GM18498 (cell line): ENCODE data around the gene ADCY10.
"Not testable (repeated sequence)": the region's sequence is repeated elsewhere in the genome, so short reads cannot be mapped to it uniquely, and the experiment has no call there.

ENCODE experiments used
- ATAC-seq: cut with Tn5 transposase; IDR thresholded peaks from one replicate; pipeline ENCODE4 v1.9.1; 2021; ENCODE audit warnings: mild to moderate bottlenecking, moderate library complexity; ENCODE audit not compliant: unreplicated experiment

The ADCY10 gene, protein sequence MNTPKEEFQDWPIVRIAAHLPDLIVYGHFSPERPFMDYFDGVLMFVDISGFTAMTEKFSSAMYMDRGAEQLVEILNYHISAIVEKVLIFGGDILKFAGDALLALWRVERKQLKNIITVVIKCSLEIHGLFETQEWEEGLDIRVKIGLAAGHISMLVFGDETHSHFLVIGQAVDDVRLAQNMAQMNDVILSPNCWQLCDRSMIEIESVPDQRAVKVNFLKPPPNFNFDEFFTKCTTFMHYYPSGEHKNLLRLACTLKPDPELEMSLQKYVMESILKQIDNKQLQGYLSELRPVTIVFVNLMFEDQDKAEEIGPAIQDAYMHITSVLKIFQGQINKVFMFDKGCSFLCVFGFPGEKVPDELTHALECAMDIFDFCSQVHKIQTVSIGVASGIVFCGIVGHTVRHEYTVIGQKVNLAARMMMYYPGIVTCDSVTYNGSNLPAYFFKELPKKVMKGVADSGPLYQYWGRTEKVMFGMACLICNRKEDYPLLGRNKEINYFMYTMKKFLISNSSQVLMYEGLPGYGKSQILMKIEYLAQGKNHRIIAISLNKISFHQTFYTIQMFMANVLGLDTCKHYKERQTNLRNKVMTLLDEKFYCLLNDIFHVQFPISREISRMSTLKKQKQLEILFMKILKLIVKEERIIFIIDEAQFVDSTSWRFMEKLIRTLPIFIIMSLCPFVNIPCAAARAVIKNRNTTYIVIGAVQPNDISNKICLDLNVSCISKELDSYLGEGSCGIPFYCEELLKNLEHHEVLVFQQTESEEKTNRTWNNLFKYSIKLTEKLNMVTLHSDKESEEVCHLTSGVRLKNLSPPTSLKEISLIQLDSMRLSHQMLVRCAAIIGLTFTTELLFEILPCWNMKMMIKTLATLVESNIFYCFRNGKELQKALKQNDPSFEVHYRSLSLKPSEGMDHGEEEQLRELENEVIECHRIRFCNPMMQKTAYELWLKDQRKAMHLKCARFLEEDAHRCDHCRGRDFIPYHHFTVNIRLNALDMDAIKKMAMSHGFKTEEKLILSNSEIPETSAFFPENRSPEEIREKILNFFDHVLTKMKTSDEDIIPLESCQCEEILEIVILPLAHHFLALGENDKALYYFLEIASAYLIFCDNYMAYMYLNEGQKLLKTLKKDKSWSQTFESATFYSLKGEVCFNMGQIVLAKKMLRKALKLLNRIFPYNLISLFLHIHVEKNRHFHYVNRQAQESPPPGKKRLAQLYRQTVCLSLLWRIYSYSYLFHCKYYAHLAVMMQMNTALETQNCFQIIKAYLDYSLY (N-terminal part only)

DNA sequence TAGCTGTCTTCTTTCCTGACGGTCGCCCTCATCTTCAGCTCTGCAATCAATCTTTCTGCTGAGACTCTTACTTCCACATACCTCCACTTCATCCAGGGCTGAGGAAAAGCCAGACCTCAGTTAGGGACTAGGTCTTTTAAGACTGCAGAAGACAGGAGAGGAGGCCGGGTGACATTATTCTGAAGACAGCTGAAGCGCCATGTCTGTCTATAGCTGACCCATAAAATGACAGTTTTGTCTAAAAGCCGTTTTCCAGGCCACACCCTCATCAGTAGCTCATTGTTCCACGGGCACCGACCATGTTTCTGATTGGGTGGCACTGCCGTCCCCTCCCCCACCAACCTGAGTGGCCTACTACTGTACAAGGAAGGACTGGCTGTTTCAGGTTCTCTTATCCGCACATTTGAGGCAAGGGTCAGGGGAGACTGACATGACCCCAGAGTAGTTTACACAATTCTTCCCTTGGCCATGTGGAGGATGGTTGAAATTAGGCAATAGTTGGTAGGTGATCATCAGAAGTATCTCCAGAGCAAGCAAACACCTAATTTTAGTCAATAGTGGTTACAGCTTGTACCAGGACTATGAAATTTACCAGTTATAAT is at the start of gene ADCY10:
ADCY10 (minus strand) TSS at position 240 of the 602 bp plus-strand sequence. CDS start 8,994 bp downstream, outside the sequence.
- ATAC-seq: no peak

DNA sequence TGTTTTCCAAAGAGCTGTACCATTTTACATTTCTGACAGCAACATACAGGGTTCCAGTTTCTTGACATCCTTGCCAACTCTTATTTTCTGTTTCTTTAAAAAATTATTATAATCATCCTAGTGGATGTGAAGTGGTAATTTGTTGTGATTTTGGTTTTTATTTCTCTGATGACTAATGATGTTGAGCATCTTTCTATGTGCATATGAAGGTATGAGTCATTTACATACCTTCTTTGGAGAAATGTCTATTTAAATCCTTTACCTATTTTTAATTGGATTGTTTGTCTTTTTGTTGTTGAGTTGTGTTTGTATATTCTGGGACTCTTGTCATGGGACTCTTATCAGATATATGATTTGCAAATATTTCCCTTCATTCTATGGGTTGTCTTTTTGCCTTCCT is 43.8 kb upstream of the ADCY10 start:
- ATAC-seq: no peak

DNA sequence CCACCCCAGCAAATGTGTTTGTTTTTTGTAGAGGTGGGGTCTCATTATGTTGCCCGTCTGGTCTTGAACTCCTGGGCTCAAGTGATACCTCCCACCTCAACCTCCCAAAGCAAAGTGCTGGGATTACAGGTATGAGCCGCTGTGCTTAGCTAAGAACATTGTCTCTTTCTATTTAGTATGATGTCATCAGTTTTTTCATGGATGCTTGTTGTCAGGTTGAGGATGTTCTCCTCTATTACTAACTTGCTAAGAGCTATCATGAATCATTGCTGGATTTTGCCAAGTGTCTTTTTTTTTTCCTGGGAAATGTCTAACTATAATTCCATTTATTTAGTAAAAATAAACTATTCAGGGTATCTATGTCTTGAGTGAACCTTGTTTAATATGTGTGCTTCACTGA is 42.0 kb upstream of the ADCY10 start:
- ATAC-seq: no peak

DNA sequence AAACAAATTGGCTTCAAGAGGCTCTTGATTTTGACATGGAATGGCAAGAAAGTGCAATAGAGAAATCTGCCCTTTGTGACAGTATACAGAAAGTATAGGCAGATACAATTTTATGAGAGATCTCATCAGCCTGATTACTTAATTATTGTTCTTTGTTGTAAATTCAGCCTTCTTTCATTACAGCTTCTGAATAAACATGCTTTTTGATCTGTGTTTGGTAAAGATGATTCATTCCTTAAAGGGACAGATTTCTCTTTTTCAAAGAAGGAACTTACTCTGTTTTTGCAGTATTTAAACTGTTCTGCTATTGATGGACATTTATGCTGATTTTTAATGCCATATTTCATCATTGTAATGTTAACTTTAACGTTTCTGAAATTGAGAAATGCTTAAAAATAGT is 36.6 kb upstream of the ADCY10 start:
- no peak for ATAC-seq

DNA sequence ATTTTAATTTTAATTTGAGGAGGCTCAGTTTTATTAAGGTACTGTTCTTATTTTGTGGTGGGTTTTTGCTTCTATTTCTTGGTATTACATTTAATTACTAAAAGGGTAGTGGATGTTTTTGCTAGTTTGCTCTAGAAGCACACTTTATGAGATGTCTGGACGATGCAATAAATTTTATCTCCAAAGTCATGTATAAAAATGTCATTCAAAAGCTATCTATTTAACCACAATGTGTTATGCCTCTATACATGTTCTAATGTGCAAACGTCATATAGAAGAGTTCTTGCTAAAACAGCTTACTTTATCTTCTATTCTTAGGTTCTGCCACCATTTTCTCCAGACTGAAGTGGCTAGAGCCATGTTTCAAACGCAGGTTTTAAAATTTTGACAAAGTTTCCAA is 35.9 kb upstream of the ADCY10 start:
- no peak for ATAC-seq

DNA sequence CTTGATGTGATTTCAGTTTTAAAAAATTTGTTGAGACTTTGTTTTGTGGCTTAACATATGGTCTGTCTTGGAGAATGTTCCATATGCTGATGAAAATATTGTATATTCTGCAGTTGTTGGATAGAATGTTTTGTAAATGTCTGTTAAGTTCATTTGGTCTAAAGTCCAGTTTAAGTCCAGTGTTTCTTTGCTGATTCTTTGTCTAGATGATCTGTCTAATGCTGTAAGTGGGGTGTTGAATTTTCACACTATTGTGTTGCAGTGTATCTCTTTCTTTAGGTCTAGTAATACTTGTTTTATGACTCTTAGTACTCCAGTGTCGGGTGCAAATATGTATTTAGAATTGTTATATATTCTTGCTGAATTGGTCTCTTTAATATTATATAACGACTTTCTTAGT is 33.8 kb upstream of the ADCY10 start:
- no peak for ATAC-seq

DNA sequence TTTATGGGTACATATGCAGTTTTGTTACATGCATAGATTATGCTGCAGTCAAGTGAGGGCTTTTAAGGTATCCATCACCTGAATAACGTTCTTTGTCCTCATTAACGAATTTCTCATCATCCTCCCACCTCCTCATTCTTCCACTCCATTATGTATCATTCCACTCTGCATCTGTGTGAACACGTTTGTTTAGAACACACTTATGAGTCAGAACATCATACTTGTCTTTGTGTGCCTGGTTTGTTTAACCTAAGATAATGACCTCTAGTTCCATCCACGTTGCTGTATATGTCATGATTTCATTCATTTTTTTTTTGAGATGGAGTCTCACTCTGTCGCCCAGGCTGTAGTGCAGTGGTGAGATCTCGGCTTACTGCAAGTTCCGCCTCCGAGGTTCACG is 29.6 kb upstream of the ADCY10 start:
- ATAC-seq: no peak

DNA sequence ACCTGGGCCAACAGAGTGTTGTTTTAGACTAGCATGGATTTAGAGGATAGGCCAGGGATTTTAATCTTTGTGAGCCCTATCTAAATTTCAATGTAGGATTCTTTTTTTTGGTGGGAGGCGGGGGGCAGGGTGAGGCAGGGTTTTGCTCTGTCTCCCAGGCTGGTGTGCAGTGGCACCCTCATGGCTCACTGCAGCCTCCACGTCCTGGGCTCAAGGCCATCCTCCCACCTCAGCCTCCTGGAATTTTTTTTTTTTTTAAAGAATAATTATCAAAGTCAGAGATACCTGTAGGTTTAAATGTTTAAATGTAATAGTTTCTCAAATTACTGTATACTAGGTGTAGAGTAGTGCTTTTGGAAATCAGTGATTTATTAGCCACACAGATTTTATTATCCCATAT is 26.3 kb upstream of the ADCY10 start:
- no peak for ATAC-seq

DNA sequence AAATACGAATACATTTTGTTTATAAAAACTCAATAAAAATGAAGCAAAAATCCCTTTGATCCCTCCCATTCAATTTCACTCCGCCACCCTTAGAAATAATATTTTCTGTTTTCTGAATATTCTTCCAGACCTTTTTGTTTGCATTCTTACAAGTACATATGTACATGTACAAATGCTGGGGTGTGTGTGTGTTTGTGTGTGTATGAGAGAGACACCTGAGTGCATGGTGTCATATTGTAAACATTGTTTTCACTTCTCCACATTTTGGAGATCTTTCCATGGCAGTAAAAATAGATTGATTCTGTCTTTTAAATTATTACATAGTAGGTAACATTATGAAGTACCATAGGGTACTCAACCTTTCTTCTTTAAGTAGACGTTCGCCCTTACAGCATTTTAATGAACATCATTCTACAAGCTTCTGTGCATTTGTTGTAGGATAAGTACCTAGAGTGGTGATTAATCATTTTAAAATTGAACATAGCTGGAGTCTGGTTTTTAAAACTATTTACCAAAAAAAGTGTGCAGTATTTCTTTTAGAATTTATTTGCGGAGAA is 24.2 kb upstream of the ADCY10 start:
- no peak for ATAC-seq

DNA sequence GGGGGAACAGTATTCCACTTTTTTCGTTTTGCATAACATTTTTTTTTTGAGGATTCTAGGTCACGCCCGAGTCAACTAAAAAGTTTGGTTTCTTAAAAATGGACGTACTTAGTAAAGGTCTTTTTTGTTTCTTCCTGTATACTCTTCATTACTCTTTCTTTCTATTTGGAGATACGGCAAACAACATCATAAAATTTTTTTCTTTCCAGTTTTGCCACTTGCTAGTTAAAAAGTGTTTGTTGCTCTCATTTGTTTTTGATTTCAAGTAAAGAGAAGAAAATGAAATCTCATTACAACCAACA is 23.7 kb upstream of the ADCY10 start:
- no peak for ATAC-seq

DNA sequence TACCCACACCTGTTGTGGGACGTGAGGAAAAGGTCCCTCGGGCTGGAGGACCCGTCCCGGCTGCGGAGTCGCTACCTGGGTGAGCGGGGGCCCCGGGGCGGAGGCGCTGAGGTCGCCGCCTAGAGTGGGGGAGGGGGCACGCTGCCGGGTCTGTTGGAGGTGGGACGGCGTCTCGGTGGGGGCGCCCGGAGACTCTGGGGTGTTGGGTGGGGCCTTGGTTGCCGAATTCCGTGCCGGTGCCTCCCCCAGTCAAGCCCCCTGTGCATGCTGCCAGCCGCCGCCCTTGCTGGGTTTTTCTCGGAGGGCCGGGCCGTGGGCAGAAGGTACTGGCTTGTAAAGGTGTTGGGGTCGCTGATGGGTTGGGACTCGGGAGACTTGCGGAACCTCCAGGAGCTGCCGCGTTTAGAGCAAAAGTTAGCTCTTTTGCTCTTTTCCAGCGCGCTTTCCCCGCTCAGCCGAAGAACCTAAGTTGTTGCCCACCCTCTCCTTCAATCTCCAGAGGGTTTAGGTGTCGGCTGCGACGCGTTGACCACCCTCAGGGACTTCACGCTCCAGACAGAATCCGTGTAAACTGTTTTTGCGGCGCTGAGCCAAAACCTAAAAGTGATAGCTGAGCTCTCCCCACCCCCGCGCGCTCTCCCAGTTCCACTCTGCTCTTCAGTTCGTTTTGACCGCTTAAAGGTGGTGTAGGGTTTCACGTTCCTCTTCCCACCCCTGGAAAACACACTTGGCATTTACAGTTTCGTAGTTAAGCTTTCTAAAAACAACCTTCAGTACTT is 23.2 kb upstream of the ADCY10 start, which contains the start of gene MPC2:
MPC2 (minus strand) TSS at position 143 of the 779 bp plus-strand sequence. CDS start 1,231 bp downstream, outside the sequence.
- ATAC-seq: peak; percentile 16

DNA sequence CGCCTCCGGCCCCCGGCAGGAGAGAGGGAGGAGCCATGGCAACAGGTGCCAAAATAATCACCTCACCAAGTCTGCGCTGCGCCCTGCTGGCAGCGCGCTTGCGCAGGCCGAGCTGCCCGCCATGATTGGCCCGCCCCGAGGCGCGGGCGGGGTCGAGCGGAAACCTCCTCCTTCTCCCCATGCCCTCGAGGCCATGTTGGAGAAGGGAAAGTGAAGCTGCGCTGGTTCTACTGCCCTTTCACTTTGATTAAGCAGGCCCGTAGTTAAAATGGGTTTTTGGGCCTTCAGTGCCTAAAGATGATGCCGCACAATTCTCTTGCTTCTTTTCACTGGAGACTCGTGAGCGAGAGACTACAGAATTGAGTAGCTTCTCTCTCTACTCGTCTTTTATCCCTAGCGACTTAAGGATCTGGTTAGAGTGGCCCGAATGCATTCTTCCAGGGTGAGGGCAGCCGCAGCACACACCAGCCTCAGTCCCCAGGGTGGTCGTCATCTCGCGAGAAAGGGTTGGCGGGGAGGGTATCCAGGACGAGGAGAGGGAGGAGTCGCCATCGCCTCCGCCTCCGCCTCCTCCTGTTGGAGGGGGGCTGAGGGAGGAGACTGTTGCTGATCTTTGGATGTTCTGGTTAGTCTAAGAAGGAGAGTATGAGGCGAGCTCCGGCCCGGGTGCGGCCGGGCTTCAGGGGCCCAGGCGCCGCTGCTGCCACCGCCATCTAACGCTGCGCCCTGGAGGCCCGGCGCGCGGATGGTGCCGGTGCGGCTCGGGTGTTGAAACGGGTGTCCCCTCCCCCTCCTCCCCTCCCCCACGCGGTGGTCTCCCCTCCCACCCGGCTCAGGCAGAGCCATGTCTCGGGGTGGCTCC is 22.4 kb upstream of the ADCY10 start, which contains the start of gene DCAF6:
DCAF6 (plus strand) TSS at position 616 of the 862 bp plus-strand sequence; CDS start at position 845, 229 bp downstream.
- ATAC-seq: peak; percentile 81

DNA sequence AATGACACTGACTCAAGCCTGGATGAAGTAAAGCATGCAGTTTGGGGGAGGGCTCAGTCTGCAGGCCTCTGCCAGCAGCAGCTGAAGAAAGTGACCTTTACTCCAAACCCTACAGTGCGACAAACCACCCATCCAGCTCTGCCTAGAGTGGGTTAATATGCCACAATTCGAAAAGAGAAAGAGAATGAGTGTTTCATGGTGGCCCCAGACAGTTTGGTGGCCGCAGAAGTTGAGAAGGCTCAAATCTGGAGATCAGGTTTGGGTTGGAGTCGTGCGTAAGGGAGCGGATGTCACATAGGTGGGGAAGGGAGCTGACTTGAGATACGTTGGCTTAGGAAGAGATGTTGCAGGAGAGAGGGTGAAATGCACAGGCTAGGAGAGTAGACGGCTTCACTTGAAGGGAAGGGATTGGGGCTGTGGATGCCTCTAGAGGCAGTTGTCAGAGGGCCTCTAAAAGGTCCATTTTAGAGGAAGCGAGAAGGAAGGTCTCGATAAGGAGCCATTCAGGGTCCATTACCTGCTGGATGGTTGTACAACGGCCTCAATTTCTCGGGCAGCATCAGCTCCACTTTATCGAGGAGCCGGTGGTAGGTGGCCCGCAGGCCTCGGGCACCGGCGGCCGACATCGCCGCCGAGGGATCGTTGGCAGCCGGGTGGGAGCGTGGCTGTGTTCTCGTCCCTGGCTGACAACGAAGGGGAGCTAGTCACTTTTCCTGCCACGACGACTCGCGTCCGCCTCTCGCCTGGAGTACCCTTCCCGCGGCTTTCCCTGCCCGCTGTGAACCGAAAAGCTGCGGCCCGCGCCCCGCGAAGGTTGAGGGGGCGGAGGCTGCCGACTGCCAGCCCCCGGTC is 21.5 kb upstream of the ADCY10 start:
- ATAC-seq: peak; percentile 6

DNA sequence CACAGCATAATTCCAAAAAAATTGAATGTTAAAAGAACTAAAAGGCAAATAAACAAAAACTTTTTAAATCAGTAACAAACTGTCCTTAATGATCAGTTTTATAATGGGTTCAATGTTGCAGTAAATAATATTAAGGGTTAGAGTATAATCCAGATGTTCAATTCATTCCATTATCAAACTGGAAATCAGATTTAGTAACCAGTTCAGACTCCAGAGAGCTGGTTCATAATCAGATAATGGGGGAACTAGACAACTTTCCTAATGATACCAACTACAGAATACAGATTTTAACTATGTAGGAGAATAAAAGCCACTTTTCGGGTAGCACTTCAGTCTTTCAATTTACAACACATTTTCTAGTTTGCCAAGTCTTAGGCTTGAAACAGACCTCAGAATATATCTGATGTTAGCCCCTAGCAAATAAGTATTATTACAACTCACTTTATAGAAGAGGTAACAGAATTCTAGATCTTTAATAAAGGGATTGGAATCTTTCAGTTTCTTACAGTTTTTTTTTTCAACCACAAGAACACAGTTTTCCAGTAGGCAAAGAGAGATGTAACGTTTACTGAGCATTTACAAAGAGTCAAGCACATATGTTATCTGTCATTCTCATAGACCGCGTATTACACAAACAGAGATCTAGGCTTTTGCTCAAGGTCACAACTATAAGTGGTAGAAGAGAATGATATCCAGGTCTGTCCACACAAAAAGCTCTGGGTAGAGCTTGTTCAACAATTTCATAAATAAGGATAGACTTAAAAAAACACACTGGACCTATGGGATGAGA is 20.7 kb upstream of the ADCY10 start:
- no peak for ATAC-seq

DNA sequence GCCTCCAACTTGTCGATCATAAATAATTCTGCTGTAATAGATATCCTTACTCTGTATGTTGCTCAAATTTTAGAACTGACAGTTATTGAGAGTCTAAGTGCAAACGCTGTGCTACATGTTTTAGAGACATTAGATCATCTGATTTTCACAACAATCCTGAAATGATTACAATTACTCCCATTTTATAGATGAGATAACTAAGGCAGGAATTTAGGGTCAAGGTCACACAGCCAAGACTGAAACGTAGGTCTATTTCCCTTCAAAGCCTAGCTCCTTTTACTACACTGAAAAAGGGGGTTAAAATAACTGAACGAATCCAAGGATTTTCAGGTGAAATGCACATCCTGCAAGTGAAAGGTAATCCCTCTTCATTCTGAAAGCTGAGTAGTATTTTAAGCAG is 19.9 kb upstream of the ADCY10 start:
- ATAC-seq: no peak

DNA sequence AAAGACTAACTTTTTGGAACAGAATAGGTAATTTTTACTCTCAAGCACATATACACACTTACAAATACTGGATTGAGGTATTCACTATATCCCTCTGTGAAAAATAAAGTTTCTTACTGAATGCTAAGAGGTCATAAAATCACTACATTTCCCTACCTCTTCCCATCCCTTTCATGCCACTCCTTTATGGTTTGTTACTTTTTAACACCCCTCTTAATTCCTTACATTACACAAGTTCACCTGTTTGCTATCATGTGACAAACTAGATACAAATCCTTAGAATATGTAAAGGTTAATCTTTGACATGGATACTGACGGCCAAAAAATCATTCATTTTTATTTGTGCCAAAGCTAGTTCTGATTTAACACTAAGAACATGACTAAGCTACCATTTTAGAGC is 15.8 kb upstream of the ADCY10 start:
- no peak for ATAC-seq

DNA sequence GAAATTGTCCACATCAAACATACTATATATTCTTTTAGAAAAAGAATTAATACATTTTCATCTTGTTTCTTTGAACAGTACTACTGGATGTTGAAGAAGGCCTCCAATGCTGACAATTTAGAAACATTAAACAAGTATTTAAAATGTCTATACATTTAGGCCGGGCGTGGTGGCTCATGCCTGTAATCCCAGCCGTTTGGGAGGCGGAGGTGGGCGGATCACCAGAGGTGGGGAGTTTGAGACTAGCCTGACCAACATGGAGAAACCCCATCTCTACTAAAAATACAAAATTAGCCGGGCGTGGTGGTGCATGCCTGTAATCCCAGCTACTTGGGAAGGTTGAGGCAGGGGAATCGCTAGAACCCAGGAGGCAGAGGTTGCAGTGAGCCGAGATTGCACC is 15.0 kb upstream of the ADCY10 start:
- not testable (repeated sequence) for ATAC-seq
